H1 (cell line): ENCODE data around the gene PRRX1.

Experiments used
- ASH2L ChIP-seq: fragments of 200-600, 300-600 bp; sonication (generic); IDR thresholded peaks from one replicate; pipeline ENCODE4 v1.7.1; 2017; ENCODE audit warnings: low read length
- GABPA ChIP-seq: IDR thresholded peaks from 2 replicates; pipeline ENCODE4 v1.6.1; 2011; ENCODE audit warnings: mild to moderate bottlenecking, low read length, moderate library complexity, borderline replicate concordance; ENCODE audit not compliant: insufficient read depth
- TAF7 ChIP-seq: optimal IDR thresholded peaks from 2 replicates; pipeline ENCODE3; 2011; ENCODE audit warnings: low read depth, mild to moderate bottlenecking, inconsistent platforms, low read length, moderate library complexity, borderline replicate concordance

DNA sequence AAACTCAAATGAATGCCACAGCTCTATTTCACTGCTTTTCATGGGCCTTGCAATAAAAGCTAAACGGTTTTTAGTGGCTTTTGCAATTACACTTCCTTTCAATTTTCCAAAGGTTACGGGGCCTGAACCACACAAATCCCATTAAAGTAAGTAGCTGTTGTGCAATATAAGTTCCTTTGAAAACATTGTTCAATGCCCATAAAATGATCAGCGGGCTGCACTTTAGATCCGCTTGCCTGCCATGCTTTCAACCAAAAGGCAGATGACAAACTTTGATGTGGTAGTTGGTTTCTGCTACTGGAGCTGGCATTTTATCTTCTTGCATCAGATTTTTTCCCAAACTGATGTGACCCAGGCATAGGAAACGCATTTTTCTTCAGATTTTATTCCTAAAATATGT is 50.2 kb downstream of the PRRX1 start:
- TF ChIP-seq GABPA (no peak), TAF7 (no peak), ASH2L (no peak)
